Muscle of leg (tissue), 11 donors: ENCODE results near the gene FBL. TPM values are rescaled to one million over a fixed set of nuclear protein-coding genes. Genes with fewer than 3 reads are reported as not detected.

Source experiments
- DNase-seq: peaks from one replicate; pipeline ENCODE4 v3.0.0; 2013
- H3K27ac ChIP-seq: one replicate; pipeline ENCODE4 v1.5.1; 2013; ENCODE audit warnings: mild to moderate bottlenecking, low read length, control low read depth
- H3K27me3 ChIP-seq: one replicate; pipeline ENCODE4 v1.6.1; 2013; ENCODE audit warnings: low read length; ENCODE audit not compliant: control insufficient read depth, insufficient read depth
- H3K36me3 ChIP-seq: one replicate; pipeline ENCODE4 v1.6.1; 2013; ENCODE audit warnings: low read length; ENCODE audit not compliant: control insufficient read depth, insufficient read depth
- H3K4me1 ChIP-seq: one replicate; pipeline ENCODE4 v1.6.1; 2013; ENCODE audit warnings: low read length; ENCODE audit not compliant: control insufficient read depth, insufficient read depth
- H3K4me3 ChIP-seq: one replicate; pipeline ENCODE4 v1.5.1; 2013; ENCODE audit warnings: low read length, control low read depth
- H3K9me3 ChIP-seq: replicated peaks from 2 replicates; pipeline ENCODE4 v1.6.1; 2013; ENCODE audit warnings: low read depth, low read length; ENCODE audit not compliant: control insufficient read depth
- WGBS: methylation state at CpG from one replicate; pipeline ENCODE4 v1.1.5; 2013; ENCODE audit warnings: missing lambda C conversion rate; ENCODE audit not compliant: insufficient coverage; 5-methylcytosine and 5-hydroxymethylcytosine counted together
- polyA plus RNA-seq, 8 donors: library from polyadenylated mRNA; unstranded; fragments of 120-200 nt; gene quantifications; one replicate each; pipeline versions ENCODE4 v1.2.1 to v1.2.3, GENCODE V29; 2013; ENCODE audit warnings: inconsistent platforms in 1 of 8, low replicate concordance in 1 of 8; ENCODE audit not compliant: insufficient read length in 8 of 8, insufficient read depth in 1 of 8
- total RNA-seq: library from RNA; stranded (reverse); fragments of 120-200 nt; gene quantifications from one replicate; pipeline ENCODE4 v1.2.4, GENCODE V29; 2013

FBL gene
- total and polyA plus RNA-seq, 9 donors = 159 to 375 (median 294) TPM

DNA sequence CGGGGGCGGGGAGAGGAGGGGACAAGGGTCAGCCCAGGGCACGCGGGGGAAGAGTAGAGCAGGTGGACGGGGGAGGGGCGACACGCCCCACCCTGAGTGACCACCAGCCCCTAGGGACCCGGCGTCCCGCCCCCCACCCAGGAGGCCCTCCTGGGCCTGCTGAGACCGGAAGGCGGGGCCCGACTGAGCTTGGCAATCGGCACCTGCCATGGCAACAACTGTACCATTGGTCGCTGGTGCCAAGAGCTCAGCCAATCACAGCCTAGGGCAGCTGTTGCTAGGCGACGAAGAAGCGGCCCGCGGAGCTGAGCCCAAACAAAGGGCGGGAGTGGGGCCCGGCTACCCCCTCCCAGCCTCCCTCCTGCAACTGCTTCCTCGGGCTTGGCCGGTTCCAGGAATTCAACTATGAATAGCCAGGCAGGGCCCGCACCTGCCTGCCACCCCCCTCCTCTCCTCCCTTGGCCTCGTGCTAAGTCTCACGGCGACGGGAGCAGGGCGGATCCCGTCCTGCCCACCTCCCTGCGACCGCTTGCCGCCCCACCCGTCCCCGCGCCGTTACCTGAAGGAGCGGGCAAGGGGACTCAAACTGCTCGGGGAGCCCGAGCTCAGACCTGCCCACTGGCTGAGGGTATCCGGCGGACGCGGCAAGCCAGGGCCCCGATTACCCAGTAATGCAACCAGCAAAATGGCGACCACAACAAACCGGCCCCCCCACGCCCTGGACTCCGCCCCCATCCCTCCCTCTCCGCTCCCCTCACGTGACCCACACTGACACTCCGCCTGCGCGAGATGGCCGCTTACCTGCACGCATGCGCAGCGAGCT, 12.5 kb downstream of the FBL start, which contains the start of gene DYRK1B:
TSS of gene DYRK1B (minus strand) at position 699 of the 823 bp plus-strand sequence. CDS start 2,295 bp downstream, outside the sequence.
- Histone ChIP-seq H3K36me3 (peaks cover 70% of the 10 kb centered on the region), H3K27ac (peak within 1 kb of the TSS; percentile 98), H3K4me1 (peaks cover 42% of the 10 kb centered on the region), H3K4me3 (peak within 1 kb of the TSS; percentile 98), H3K27me3 (no peaks in the 10 kb centered on the region), H3K9me3 (no peaks in the 10 kb centered on the region)
- DNase-seq = peak; percentile 99
- WGBS = under 1% methylated on average over 58 of the region's 59 CpGs

DNA sequence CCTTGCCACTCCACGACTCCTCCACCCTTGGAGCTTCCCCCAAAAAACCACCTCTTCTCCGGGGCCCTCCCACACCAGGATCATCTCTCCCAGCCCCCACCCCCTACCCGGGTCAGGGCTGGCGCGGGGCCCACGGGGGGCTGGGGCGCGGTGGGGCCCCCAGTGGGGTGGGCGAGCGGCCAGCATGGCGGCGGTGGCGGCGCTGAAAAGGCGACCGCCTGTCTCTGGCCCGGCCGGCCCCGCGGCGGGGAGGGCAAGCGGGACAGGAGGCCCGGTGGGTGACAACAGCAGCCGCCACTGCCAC, 13.1 kb downstream of the FBL start:
- H3K27me3 ChIP-seq = no peaks in the 10 kb centered on the region
- WGBS = under 1% methylated on average over 24 of the region's 24 CpGs
- H3K36me3 ChIP-seq = peaks cover 70% of the 10 kb centered on the region
- H3K4me3 ChIP-seq = peak overlapping the region; percentile 98
- H3K4me1 ChIP-seq = peaks cover 42% of the 10 kb centered on the region
- DNase-seq = no peak
- no peaks in the 10 kb centered on the region for H3K9me3 ChIP-seq
- peak overlapping the region; percentile 98 for H3K27ac ChIP-seq

DNA sequence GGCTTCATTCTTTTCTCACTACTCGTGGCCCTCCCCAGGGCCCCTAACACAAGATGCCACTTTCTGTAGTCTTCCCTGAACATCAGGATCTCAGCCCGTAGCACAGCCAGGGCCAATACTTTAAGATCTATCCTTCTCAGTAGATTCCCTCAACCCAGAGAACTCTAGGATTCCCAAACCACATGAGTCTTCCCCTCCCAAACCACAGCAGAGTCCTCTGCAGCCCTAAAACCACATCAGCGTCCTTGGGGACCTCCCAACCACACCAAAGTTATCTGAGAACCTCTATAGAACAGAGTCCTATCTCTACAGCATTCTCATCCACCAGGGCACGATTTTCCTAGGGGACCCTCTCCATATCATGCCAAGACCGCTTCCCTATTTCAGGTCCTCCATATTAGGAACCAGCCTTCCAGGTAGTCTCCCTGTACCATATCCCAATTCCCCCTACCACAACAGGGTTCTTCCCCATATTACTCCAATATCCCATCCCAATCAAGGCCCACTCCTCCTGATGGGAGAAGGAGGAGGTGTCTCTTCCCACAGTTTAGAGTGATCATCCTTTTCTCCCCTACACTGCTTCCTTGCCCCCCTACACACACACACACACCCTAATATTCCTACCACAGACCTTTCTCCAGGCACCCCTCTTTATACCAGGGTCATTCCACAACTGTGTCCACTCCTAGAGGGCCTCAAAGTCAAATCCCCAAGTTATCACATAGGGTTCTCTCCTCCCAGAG, 13.7 kb downstream of the FBL start:
- peaks cover 70% of the 10 kb centered on the region for H3K36me3 ChIP-seq
- WGBS = 76% methylated on average over 5 of the region's 5 CpGs
- no peaks in the 10 kb centered on the region for H3K27me3 ChIP-seq
- no peak for DNase-seq
- H3K4me1 ChIP-seq = peaks cover 42% of the 10 kb centered on the region
- H3K9me3 ChIP-seq = no peaks in the 10 kb centered on the region
- peak overlapping the region; percentile 98 for H3K4me3 ChIP-seq
- H3K27ac ChIP-seq = peak overlapping the region; percentile 98

DNA sequence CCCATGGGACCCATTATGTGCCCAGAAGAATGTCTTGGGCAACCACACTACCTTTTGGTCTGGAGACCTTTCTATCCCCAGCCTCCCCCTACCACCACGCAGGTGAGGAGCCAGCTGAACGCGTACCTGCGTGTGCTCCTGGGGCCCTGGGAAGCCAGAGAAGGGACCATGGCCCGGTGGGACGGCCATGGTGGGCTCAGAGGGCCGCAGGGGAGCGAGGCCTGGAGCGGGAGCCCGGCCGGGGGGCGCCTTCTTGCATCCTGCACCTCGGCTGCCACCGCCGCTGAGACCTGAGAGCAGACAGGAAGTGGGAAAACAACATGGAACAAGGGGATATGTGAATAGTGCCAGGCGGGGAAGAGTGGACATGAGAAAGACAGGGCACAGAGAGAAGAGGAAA, 14.5 kb downstream of the FBL start:
- Histone ChIP-seq H3K4me3 (peak overlapping the region; percentile 18), H3K4me1 (peaks cover 42% of the 10 kb centered on the region), H3K27ac (peak overlapping the region; percentile 38), H3K27me3 (no peaks in the 10 kb centered on the region), H3K9me3 (no peaks in the 10 kb centered on the region), H3K36me3 (peaks cover 69% of the 10 kb centered on the region)
- WGBS = 93% methylated on average over 15 of the region's 16 CpGs
- no peak for DNase-seq

DNA sequence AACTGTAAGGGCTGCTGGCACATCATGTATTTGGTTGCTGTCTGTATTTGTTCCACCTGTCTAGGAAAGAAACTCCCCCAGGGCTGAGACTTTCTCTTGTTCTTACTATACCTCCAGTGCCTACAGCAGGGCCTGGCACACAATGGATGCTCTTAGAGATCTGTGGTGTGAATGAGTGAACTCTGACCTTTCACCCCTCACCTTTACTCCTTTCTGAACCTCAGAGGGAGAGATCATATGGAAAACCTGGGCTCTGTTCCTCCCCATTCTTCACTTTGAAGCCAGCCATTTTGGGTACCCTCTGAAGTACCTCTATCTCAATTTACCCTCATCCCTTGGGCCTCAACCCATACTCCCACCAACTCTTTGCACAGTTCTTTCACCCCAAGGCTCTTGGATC, 15.3 kb downstream of the FBL start:
- DNase-seq = no peak
- Histone ChIP-seq H3K27me3 (no peaks in the 10 kb centered on the region), H3K4me1 (peaks cover 47% of the 10 kb centered on the region), H3K36me3 (peaks cover 72% of the 10 kb centered on the region), H3K9me3 (no peaks in the 10 kb centered on the region), H3K27ac (no peak overlapping the region), H3K4me3 (no peak overlapping the region)

DNA sequence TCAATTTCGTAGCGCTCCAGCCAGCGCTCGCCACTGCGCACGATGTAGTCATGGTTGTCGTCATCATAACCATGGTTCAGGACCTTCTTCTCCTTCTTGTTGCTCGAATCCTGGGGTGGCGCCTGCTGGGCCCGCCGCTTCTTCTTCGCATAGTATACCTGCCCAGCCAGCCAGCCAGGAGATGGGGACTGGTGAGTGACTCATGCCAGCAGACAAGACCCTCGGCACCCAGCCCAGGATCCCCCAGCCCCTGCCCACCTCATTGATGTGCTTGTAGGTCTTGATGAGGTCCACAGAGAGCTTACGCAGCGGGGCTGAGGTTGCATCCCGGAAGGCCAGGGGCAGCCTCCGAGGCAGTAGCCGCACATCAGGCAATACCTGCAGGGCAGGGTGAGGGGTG, 15.8 kb downstream of the FBL start:
- 92% methylated on average over 14 of the region's 18 CpGs for WGBS
- no peak for DNase-seq
- Histone ChIP-seq H3K4me3 (no peak overlapping the region), H3K4me1 (peaks cover 51% of the 10 kb centered on the region), H3K27ac (no peak overlapping the region), H3K27me3 (no peaks in the 10 kb centered on the region), H3K9me3 (no peaks in the 10 kb centered on the region), H3K36me3 (peaks cover 73% of the 10 kb centered on the region)

DNA sequence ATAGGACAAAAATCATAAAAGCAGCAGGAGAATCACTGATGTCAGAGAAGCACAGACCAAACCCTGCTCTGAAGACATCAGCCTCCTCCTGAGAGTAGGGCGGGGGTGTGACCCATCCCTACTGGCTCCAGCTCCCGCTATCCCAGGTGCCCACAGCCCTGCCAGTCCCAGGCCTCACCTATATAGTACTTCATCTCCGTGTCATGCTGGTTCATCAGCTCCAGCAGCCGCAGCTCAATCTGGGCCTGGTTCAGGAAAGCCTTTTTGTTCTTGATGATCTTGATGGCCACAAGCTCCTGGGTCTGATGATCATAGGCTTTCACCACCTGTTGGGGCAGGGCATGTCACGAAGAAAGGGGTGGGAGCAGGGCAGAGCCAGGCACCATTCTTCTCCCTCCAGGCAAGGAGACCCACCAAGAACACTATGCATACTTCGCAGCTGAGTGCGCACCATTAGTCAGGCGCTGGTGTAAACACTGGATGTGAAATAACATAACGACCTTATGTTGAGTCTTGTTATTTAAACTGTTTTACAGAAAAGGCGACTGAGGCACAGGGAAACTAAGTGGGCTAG, 16.4 kb downstream of the FBL start:
- Histone ChIP-seq H3K4me1 (peaks cover 54% of the 10 kb centered on the region), H3K4me3 (no peak overlapping the region), H3K36me3 (peaks cover 71% of the 10 kb centered on the region), H3K27ac (no peak overlapping the region), H3K27me3 (no peaks in the 10 kb centered on the region), H3K9me3 (no peaks in the 10 kb centered on the region)
- 97% methylated on average over 10 of the region's 10 CpGs for WGBS
- no peak for DNase-seq

DNA sequence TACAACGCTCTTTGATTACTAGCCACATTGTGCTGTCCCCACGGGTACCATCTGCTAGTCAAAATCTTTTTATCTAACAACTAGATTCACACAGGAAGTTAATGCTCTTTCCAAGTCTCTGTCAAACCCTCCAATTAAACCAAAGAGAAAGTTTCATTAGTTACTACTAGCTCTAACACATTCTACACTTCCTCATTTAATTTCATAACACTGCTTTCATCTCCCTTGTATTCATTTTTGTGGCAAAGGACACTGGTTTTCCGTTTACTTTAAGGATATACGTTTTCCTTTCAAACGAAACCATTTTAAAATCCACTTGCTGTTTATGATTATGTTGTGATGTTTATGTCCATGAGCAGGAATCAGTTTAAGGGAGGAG, 17.5 kb downstream of the FBL start:
- Histone ChIP-seq H3K27me3 (no peaks in the 10 kb centered on the region), H3K36me3 (peaks cover 64% of the 10 kb centered on the region), H3K4me3 (no peak overlapping the region), H3K4me1 (peaks cover 54% of the 10 kb centered on the region), H3K9me3 (no peaks in the 10 kb centered on the region), H3K27ac (no peak overlapping the region)
- DNase-seq = no peak
- 81% methylated on average over 2 of the region's 5 CpGs for WGBS

DNA sequence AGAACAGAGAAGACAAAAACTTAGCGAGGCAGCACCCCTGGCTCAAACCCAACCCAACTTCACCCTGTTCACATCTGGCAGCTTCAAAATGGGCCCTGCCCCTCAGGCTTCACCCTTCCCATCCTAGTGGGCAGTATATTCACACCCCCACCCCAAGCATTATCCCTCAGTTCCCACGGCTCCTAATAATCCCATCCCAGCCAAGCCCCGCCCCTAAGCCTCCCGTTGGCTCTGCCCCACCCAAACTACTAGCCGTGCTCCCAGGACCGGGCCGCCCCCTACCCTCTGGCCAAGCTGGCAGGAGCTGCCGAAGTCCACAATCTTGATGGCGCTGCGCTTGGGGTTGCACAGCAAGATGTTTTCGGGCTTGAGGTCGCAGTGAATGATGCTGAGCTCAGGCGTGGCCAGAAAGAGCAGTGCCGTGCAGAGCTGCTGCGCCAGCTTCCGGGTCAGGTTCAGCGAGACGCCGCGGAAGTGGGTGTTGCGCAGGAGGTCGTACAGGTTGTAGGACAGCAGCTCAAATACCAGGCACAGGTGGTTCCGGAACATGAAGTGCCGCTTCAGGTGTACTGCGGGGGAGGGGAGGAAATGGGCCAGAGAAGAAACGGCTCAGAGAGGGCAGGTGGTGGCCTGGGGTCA, 18.0 kb downstream of the FBL start:
- Histone ChIP-seq H3K36me3 (peaks cover 64% of the 10 kb centered on the region), H3K27me3 (no peaks in the 10 kb centered on the region), H3K4me3 (no peak overlapping the region), H3K4me1 (peaks cover 57% of the 10 kb centered on the region), H3K9me3 (no peaks in the 10 kb centered on the region), H3K27ac (no peak overlapping the region)
- DNase-seq = no peak
- WGBS = 84% methylated on average over 23 of the region's 26 CpGs

DNA sequence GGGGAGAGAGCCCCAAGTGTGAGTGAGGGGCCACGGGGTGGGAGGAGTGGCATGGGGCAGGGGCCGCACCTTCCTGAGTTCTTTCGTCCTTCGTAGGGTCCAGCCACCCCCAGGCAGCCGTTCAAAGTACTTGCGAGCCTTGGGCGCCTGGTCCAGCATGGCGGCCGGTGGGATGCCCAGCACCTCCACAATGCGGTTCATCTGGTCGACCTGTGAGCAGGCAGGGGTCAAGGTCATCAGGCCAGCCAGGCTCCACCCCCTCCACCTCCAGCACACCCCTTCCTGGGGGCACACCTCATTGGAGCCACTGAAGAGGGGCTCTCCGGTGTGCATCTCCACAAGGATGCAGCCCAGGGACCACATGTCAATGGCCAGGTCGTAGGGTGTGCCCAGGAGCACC, 19.0 kb downstream of the FBL start:
- no peaks in the 10 kb centered on the region for H3K9me3 ChIP-seq
- H3K27me3 ChIP-seq = no peaks in the 10 kb centered on the region
- no peak for DNase-seq
- WGBS = 94% methylated on average over 12 of the region's 13 CpGs
- peaks cover 49% of the 10 kb centered on the region for H3K4me1 ChIP-seq
- no peak overlapping the region for H3K4me3 ChIP-seq
- no peak overlapping the region for H3K27ac ChIP-seq
- H3K36me3 ChIP-seq = peaks cover 64% of the 10 kb centered on the region
